Smooth muscle cell (in vitro differentiated cells): ENCODE results near the gene KLRF2. TPM values are rescaled to one million over a fixed set of nuclear protein-coding genes. Genes with fewer than 3 reads are reported as not detected.
A peak's percentile ranks its signal among the peaks of the same experiment; 100 is the strongest.
"Not testable (repeated sequence)": the region's sequence is repeated elsewhere in the genome, so short reads cannot be mapped to it uniquely, and the experiment has no call there.

Experiments
- DNase-seq: peaks from one replicate; lab custom pipeline; 2025; ENCODE audit not compliant: unreplicated experiment; lab: John Stamatoyannopoulos, UW
- H2AFZ ChIP-seq: fragments of 200-600 bp; sonication (generic); 2 replicates; pipeline ENCODE4 v1.6.0; 2016; ENCODE audit warnings: antibody characterized with exemption, low read depth, mild to moderate bottlenecking
- H3F3A ChIP-seq: fragments of 200-600 bp; sonication (generic); 2 replicates; pipeline ENCODE4 v1.6.0; 2017; ENCODE audit warnings: antibody characterized with exemption, low read depth
- H3K27ac ChIP-seq: fragments of 200-600 bp; sonication (generic); 2 replicates; pipeline ENCODE4 v1.5.1; 2016; ENCODE audit warnings: low read depth, mild to moderate bottlenecking
- H3K27me3 ChIP-seq: fragments of 200-600 bp; sonication (generic); 2 replicates; pipeline ENCODE4 v1.6.1; 2016; ENCODE audit warnings: low read depth, mild to moderate bottlenecking
- H3K36me3 ChIP-seq: fragments of 200-600 bp; sonication (generic); 2 replicates; pipeline ENCODE4 v1.5.1; 2016; ENCODE audit warnings: low read depth
- H3K4me1 ChIP-seq: fragments of 200-600 bp; sonication (generic); 2 replicates; pipeline ENCODE4 v1.5.1; 2016; ENCODE audit warnings: low read depth
- H3K4me2 ChIP-seq: fragments of 200-600 bp; sonication (generic); 2 replicates; pipeline ENCODE4 v1.6.0; 2016; ENCODE audit warnings: mild to moderate bottlenecking
- H3K4me3 ChIP-seq: fragments of 200-600 bp; sonication (generic); 2 replicates; pipeline ENCODE4 v1.5.1; 2016; ENCODE audit warnings: mild to moderate bottlenecking
- H3K79me2 ChIP-seq: fragments of 200-600 bp; sonication (generic); 2 replicates; pipeline ENCODE4 v1.6.0; 2016; ENCODE audit warnings: low read depth, mild to moderate bottlenecking
- H3K9ac ChIP-seq: fragments of 200-600 bp; sonication (generic); 2 replicates; pipeline ENCODE4 v1.6.0; 2016; ENCODE audit warnings: low read depth
- H3K9me3 ChIP-seq: fragments of 200-600 bp; sonication (generic); replicated peaks from 2 replicates; pipeline ENCODE4 v1.5.1; 2016; ENCODE audit warnings: low read depth
- H4K20me1 ChIP-seq: fragments of 200-600 bp; sonication (generic); 2 replicates; pipeline ENCODE4 v1.6.0; 2016; ENCODE audit warnings: low read depth
- CTCF ChIP-seq: fragments of 200-600 bp; sonication (generic); IDR thresholded peaks from 2 replicates; pipeline ENCODE4 v1.5.1; 2017; ENCODE audit warnings: borderline replicate concordance, mild to moderate bottlenecking, antibody characterized with exemption; ENCODE audit not compliant: insufficient read depth, poor library complexity, severe bottlenecking
- WGBS: methylation state at CpG from one replicate; pipeline ENCODE4 v1.1.7; 2016; ENCODE audit warnings: low lambda C conversion rate; 5-methylcytosine and 5-hydroxymethylcytosine counted together
- polyA plus RNA-seq: library from polyadenylated mRNA; unstranded; fragments of >200 nt; fragmentation: Nextera tagmentation; extraction: Ambion mirVana; gene quantifications from 2 replicates; pipeline ENCODE4 v1.2.1, GENCODE V29; 2016
- total RNA-seq: library from RNA; depleted of rRNA; stranded (reverse); fragments of >200 nt; gene quantifications from 2 replicates; pipeline ENCODE4 v1.2.3, GENCODE V29; 2014

KLRF2 gene
- total and polyA plus RNA-seq, 2 experiments from 2014 or later: not detected

- no peaks in the 10 kb centered on the region for H3K9me3 ChIP-seq
- H3K4me2 ChIP-seq: peak overlapping the region; percentile 78
- DNase-seq: no peak
- no peaks in the 10 kb centered on the region for H3K27me3 ChIP-seq
- H4K20me1 ChIP-seq: no peaks in the 10 kb centered on the region
- H3K27ac ChIP-seq: peak overlapping the region; percentile 76
- peaks cover 11% of the 10 kb centered on the region for H3F3A ChIP-seq
- peak overlapping the region; percentile 53 for H3K9ac ChIP-seq
- no peaks in the 10 kb centered on the region for H3K79me2 ChIP-seq
- TF ChIP-seq CTCF: no peak
- H2AFZ ChIP-seq: peak overlapping the region; percentile 90
- no peaks in the 10 kb centered on the region for H3K36me3 ChIP-seq
- H3K4me1 ChIP-seq: peaks cover 35% of the 10 kb centered on the region
- 67% methylated on average over 2 of the region's 2 CpGs for WGBS
- H3K4me3 ChIP-seq: peak overlapping the region; percentile 44
Observed at GRCh38 chr12:9870286-9870866, 10.9 kb upstream of the KLRF2 start.

GRCh38 chr12:9872162-9872561 is 9.1 kb upstream of the KLRF2 start:
- 69% methylated on average over 3 of the region's 3 CpGs for WGBS
- Histone ChIP-seq H3K9me3 (no peaks in the 10 kb centered on the region), H3K4me1 (peaks cover 35% of the 10 kb centered on the region), H3K79me2 (no peaks in the 10 kb centered on the region), H2AFZ (peak overlapping the region; percentile 42), H3F3A (peaks cover 11% of the 10 kb centered on the region), H3K27ac (peak overlapping the region; percentile 29), H3K4me3 (no peak overlapping the region), H3K4me2 (peak overlapping the region; percentile 77), H3K27me3 (no peaks in the 10 kb centered on the region), H3K36me3 (no peaks in the 10 kb centered on the region), H4K20me1 (no peaks in the 10 kb centered on the region), H3K9ac (no peak overlapping the region)
- DNase-seq: no peak
- no peak for TF ChIP-seq CTCF

GRCh38 chr12:9872742-9873141 is 8.5 kb upstream of the KLRF2 start:
- Histone ChIP-seq H3K4me3 (no peak overlapping the region), H4K20me1 (no peaks in the 10 kb centered on the region), H3K27ac (peak overlapping the region; percentile 40), H2AFZ (peak overlapping the region; percentile 42), H3F3A (peaks cover 11% of the 10 kb centered on the region), H3K9ac (no peak overlapping the region), H3K79me2 (no peaks in the 10 kb centered on the region), H3K9me3 (no peaks in the 10 kb centered on the region), H3K4me1 (peaks cover 35% of the 10 kb centered on the region), H3K27me3 (no peaks in the 10 kb centered on the region), H3K4me2 (peak overlapping the region; percentile 77), H3K36me3 (no peaks in the 10 kb centered on the region)
- no peak for DNase-seq
- WGBS: 35% methylated on average over 11 of the region's 11 CpGs
- no peak for TF ChIP-seq CTCF

- H2AFZ ChIP-seq, H3K9ac ChIP-seq, DNase-seq, H3K4me3 ChIP-seq, H3K9me3 ChIP-seq, H3K36me3 ChIP-seq, H3K79me2 ChIP-seq, H3K27me3 ChIP-seq, H4K20me1 ChIP-seq, H3K4me2 ChIP-seq, H3K27ac ChIP-seq, H3F3A ChIP-seq: not testable (repeated sequence)
- peaks cover 14% of the 10 kb centered on the region for H3K4me1 ChIP-seq
- whole genome bisulfite sequencing: over 99% methylated on average over 21 of the region's 26 CpGs
Observed at GRCh38 chr12:9876120-9876519, 5.2 kb upstream of the KLRF2 start.
